Body of pancreas (tissue), 4 donors: Measurements from ENCODE around the gene TOMM7. TPM values are rescaled to one million over a fixed set of nuclear protein-coding genes. Genes with fewer than 3 reads are reported as not detected.

ENCODE experiments used
- ATAC-seq: fragments of 150-250 bp; one replicate; pipeline ENCODE4 v1.9.1; 2016
- DNase-seq, 4 donors: peaks; one replicate each; pipeline ENCODE4 v3.0.0-alpha.2; 2019
- H3K27ac ChIP-seq, 4 donors: fragments of 200-600 bp; sonication (generic); 1 replicate in 3 of 4; 2 replicates in 1 of 4; pipeline versions ENCODE4 v1.5.1 to v1.6.1; 2016 to 2019; ENCODE audit warnings: mild to moderate bottlenecking in 1 of 4, mixed read lengths in 1 of 4, moderate library complexity in 1 of 4
- H3K27me3 ChIP-seq, 2 donors: fragments of 200-600 bp; sonication (generic); one replicate each; pipeline ENCODE4 v1.6.0; 2016; ENCODE audit warnings: mild to moderate bottlenecking in 1 of 2
- H3K36me3 ChIP-seq, 2 donors: fragments of 200-600 bp; sonication (generic); replicated peaks in 1 of 2; 2 replicates each; pipeline ENCODE4 v1.5.1; 2016; ENCODE audit warnings: low read depth in 2 of 2; ENCODE audit not compliant: insufficient read depth in 1 of 2
- H3K4me1 ChIP-seq: fragments of 200-600 bp; sonication (generic); one replicate; pipeline ENCODE4 v1.6.0; 2016
- H3K4me3 ChIP-seq, 2 donors: fragments of 200-600 bp; sonication (generic); 1 replicate in 1 of 2; 2 replicates in 1 of 2; pipeline ENCODE4 v1.5.1; 2016 to 2019
- H3K9me3 ChIP-seq, 3 donors: fragments of 200-600 bp; sonication (generic); 1 replicate in 2 of 3; 2 replicates in 1 of 3; pipeline ENCODE4 v1.5.1; 2016
- POLR2A ChIP-seq, 3 donors: fragments of 450-650 bp; IDR thresholded peaks; one replicate each; pipeline ENCODE4 v1.6.1; 2016; ENCODE audit warnings: antibody characterized with exemption in 3 of 3, mild to moderate bottlenecking in 2 of 3
- WGBS, 2 donors: methylation state at CpG; one replicate each; pipeline ENCODE4 v1.1.5; 2017; 5-methylcytosine and 5-hydroxymethylcytosine counted together
- intact Hi-C: fragments of 100-400 bp; cut with DNase I; formaldehyde crosslinking; loops from one replicate; pipeline ENCODE4 v1.15.1; 2023
- total RNA-seq, 2 donors: library from RNA; depleted of rRNA; stranded (reverse); fragments of >200 nt; gene quantifications; one replicate each; pipeline ENCODE4 v1.1.0, GENCODE V29; 2016
- TF ChIP-seq, protein P1 (sequence below), 7 experiments: fragments of 450-650 bp in 4 of 7; fragments of 200-600 bp in 3 of 7; sonication (generic) in 3 of 7; IDR thresholded peaks; one replicate each; pipeline ENCODE4 v1.5.1; 2016 to 2019; ENCODE audit warnings: antibody characterized with exemption in 7 of 7

TOMM7 gene
- total RNA-seq, 2 donors from 2014 or later = 77.8 to 103 TPM

DNA sequence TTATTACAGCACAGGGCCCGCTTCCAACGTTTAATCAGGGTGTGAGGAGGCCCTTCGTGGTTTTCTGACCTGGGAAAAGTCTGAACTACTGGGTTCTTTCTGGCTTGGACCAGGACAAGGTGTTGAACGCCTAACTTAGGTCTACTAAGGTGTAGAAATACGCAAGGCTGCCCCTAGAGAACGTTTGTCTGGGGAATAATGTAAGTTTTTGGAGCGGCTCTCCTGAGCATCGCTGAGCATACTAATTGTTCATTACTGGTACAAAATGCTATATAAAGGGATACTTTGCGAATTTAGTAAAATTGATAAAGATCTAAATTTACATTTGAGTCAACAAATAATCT lies 32.4 kb upstream of the TOMM7 start:
- H3K27me3 ChIP-seq = no peaks in the 10 kb centered on the region
- ATAC-seq = no peak
- H3K36me3 ChIP-seq = no peaks in the 10 kb centered on the region
- WGBS, 2 donors = 26 to 28% methylated on average over 9 of the region's 9 CpGs
- peak overlapping the region; percentile 46 to 81 for H3K4me3 ChIP-seq
- peak overlapping the region; percentile 67 to 89 (median 86) for H3K27ac ChIP-seq
- intact Hi-C loops = no loop called here
- peaks cover 26% of the 10 kb centered on the region for H3K4me1 ChIP-seq
- TF ChIP-seq, protein P1, sequence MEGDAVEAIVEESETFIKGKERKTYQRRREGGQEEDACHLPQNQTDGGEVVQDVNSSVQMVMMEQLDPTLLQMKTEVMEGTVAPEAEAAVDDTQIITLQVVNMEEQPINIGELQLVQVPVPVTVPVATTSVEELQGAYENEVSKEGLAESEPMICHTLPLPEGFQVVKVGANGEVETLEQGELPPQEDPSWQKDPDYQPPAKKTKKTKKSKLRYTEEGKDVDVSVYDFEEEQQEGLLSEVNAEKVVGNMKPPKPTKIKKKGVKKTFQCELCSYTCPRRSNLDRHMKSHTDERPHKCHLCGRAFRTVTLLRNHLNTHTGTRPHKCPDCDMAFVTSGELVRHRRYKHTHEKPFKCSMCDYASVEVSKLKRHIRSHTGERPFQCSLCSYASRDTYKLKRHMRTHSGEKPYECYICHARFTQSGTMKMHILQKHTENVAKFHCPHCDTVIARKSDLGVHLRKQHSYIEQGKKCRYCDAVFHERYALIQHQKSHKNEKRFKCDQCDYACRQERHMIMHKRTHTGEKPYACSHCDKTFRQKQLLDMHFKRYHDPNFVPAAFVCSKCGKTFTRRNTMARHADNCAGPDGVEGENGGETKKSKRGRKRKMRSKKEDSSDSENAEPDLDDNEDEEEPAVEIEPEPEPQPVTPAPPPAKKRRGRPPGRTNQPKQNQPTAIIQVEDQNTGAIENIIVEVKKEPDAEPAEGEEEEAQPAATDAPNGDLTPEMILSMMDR (IDR thresholded peaks at IDR 0.05) = no peak
- no peak for TF ChIP-seq POLR2A (IDR thresholded peaks at IDR 0.05)
- H3K9me3 ChIP-seq = no peaks in the 10 kb centered on the region
- no peak for DNase-seq

DNA sequence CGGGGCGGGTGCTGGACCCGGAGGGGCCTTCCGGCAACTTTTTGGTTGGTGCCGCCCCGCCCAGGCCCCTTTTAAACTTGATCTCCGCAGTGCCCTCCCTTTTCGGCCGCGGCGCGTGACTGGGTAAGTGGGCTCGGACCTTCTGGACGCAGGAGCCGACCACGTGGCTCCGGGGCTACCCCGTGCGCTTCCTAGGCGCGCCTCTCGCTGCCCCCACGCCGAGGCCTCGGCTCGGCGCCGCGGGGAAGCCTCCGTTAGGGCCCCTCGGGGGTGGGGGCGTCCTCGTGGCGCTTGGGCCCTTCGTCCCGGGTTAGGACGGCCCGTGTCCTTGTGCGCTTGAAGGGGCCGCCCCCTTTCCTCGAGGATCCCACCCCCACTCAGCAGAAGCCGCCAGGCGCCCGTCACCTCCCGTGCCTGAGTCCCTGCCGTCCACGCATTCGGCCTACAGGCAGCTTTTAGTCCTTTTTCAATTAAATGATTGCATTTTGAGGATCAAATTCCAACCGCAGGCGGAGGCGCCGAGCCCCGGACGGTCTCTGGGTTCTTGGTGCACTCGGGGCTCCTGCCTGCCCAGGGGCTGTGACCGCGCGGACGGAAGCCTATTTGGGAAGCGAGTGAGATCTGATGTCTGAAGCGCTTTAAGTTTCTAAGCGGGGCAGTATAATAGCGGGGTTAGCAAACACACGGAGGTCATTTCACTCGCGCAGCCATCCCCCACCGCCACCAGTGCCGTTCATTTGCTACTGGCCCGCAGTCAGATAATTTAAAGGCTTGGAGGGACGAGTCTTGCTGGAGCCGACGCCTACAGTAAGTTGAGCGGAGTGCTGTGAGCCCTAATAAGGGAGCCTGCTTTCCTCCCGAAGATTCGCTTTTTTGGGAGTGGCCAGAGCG lies 31.8 kb upstream of the TOMM7 start:
- ATAC-seq (peak; percentile 83), DNase-seq (peak; percentile 83 to 91 (median 84))
- peak overlapping the region; percentile 67 to 89 (median 86) for H3K27ac ChIP-seq
- H3K36me3 ChIP-seq = no peaks in the 10 kb centered on the region
- 0% methylated on average over 39 to 54 of the region's 76 CpGs for WGBS, 2 donors
- H3K4me1 ChIP-seq = peaks cover 20% of the 10 kb centered on the region
- H3K9me3 ChIP-seq = no peaks in the 10 kb centered on the region
- TF ChIP-seq POLR2A (IDR thresholded peaks at IDR 0.05) = peak; percentile 36 to 65 (median 57)
- TF ChIP-seq, protein P1 (IDR thresholded peaks at IDR 0.05) = peak in 5 of 7 experiments; percentile 14 to 62 (median 32)
- H3K4me3 ChIP-seq = peak overlapping the region; percentile 46 to 81
- H3K27me3 ChIP-seq = no peaks in the 10 kb centered on the region
- intact Hi-C loops = no loop called here

DNA sequence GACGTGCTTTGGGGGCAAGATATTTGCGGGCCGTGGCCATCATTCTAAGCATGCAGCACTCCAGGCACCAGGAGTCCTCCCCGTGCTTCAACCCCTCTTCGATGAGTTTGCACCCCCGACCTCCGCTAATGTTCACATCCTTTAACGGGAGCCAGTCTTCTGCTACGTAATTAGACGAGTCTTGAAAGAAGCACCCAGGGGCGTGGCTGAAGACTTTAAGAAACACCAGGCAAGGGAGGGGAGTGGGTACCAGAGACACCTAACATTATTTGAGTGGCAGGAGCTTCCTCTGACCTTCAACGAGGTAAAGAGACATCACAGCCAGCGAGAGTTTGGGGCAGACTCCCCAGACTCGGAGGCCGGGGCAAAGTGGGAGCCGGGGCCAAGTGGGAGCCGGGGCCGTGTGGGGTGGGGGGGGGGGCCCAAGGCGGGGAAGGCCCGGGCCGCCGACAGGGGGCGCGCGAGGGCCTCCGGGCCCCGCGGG lies 31.1 kb upstream of the TOMM7 start:
- DNase-seq (peak in 2 of 4 donors; percentile 10 to 14), ATAC-seq (peak; percentile 1)
- Histone ChIP-seq H3K4me1 (peaks cover 16% of the 10 kb centered on the region), H3K27me3 (no peaks in the 10 kb centered on the region), H3K36me3 (no peaks in the 10 kb centered on the region), H3K27ac (peak overlapping the region; percentile 67 to 89 (median 86)), H3K4me3 (no peak overlapping the region), H3K9me3 (no peaks in the 10 kb centered on the region)
- WGBS, 2 donors = 10 to 31% methylated on average over 14 to 28 of the region's 28 CpGs
- no peak for TF ChIP-seq POLR2A (IDR thresholded peaks at IDR 0.05)
- TF ChIP-seq, protein P1 (IDR thresholded peaks at IDR 0.05) = peak in 4 of 7 experiments; percentile 9 to 97 (median 74)
- intact Hi-C loops = no loop called here

DNA sequence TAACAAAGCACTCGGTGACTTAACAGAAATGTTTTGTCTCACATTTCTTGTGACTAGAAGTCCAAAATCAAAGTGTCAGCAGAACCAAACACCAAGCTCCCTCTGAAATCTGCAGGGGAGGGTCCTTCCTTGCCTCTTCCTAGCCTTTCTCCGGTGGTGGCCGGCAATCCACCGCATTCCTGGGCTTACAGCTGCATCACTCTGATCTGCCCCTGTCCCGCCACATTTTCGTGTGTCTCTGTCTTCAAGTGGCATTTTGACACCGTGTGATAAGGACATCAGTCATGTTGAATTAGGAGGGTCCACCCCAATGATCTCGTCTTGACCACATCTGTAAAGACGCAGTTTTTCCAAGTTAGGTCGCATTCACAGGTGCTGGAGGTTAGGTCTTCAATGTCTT lies 30.5 kb upstream of the TOMM7 start:
- Histone ChIP-seq H3K27ac (no peak overlapping the region), H3K9me3 (no peaks in the 10 kb centered on the region), H3K27me3 (no peaks in the 10 kb centered on the region), H3K4me3 (no peak overlapping the region), H3K36me3 (no peaks in the 10 kb centered on the region), H3K4me1 (peaks cover 14% of the 10 kb centered on the region)
- TF ChIP-seq, protein P1 (IDR thresholded peaks at IDR 0.05) = no peak
- no peak for TF ChIP-seq POLR2A (IDR thresholded peaks at IDR 0.05)
- DNase-seq (no peak), ATAC-seq (no peak)
- WGBS, 2 donors = 75 to 76% methylated on average over 10 of the region's 10 CpGs
- intact Hi-C loops = no loop called here
